Heart right ventricle (tissue), 16 donors: ENCODE measurements around the gene SLC20A1. TPM values are rescaled to one million over a fixed set of nuclear protein-coding genes. Genes with fewer than 3 reads are reported as not detected.

ENCODE experiments used
- ATAC-seq, 8 donors: fragments of 200-7000 bp; cut with Tn5 transposase; one replicate each; pipeline ENCODE4 v1.9.1; 2020; ENCODE audit warnings: mild to moderate bottlenecking in 8 of 8, moderate library complexity in 8 of 8, moderate number of reproducible peaks in 1 of 8
- DNase-seq, 2 donors: peaks; one replicate each; pipeline ENCODE4 v3.0.0-alpha.2; 2020
- H3K27ac ChIP-seq, 10 donors: fragments of 200-600 bp; sonication (generic) in 2 of 10; one replicate each; pipeline versions ENCODE4 v1.5.0 to v1.8.0; 2020 to 2022; ENCODE audit warnings: mild to moderate bottlenecking in 3 of 10
- H3K27me3 ChIP-seq, 7 donors: fragments of 200-600 bp; one replicate each; pipeline ENCODE4 v1.8.0; 2021 to 2022; ENCODE audit warnings: mild to moderate bottlenecking in 2 of 7
- H3K36me3 ChIP-seq, 9 donors: fragments of 200-600 bp; sonication (generic) in 1 of 9; one replicate each; pipeline versions ENCODE4 v1.5.0 to v1.8.0; 2020 to 2022; ENCODE audit warnings: mild to moderate bottlenecking in 2 of 9
- H3K4me1 ChIP-seq, 9 donors: fragments of 200-600 bp; sonication (generic) in 1 of 9; one replicate each; pipeline versions ENCODE4 v1.5.0 to v1.8.0; 2020 to 2022; ENCODE audit warnings: mild to moderate bottlenecking in 4 of 9
- H3K4me3 ChIP-seq, 10 donors: fragments of 200-600 bp; sonication (generic) in 2 of 10; one replicate each; pipeline versions ENCODE4 v1.5.0 to v1.8.0; 2020 to 2022; ENCODE audit warnings: mild to moderate bottlenecking in 7 of 10, moderate library complexity in 2 of 10
- H3K9me3 ChIP-seq, 11 donors: fragments of 200-600 bp in 10 of 11; sonication (generic) in 2 of 11; one replicate each; pipeline versions ENCODE4 v1.5.0 to v1.8.0; 2013 to 2022; ENCODE audit warnings: mild to moderate bottlenecking in 2 of 11, control low read depth in 1 of 11, moderate library complexity in 1 of 11
- WGBS, 2 donors: extraction: QIAGEN DNeasy Blood & Tissue Kit; methylation state at CpG; one replicate each; pipeline ENCODE4 v1.1.7; 2013; ENCODE audit warnings: inconsistent platforms in 1 of 2; 5-methylcytosine and 5-hydroxymethylcytosine counted together
- intact Hi-C, 10 donors: fragments of 100-400 bp; cut with DNase I; formaldehyde crosslinking; loops; one replicate each; pipeline versions ENCODE4 v1.11.1 to v1.14.2; 2022
- polyA plus RNA-seq, 2 donors: library from polyadenylated mRNA; stranded (reverse); fragments of 200-250 nt; gene quantifications; one replicate each; pipeline ENCODE4 v1.2.3, GENCODE V29; 2013
- total RNA-seq, 10 donors: library from RNA; stranded (reverse); fragmentation: NEBNext Ultra II Directional in 3 of 10; extraction: Animal tissue kit (Norgen Biotek cat#: 25700) in 3 of 10; gene quantifications; one replicate each; pipeline versions ENCODE4 v1.2.1 to v1.2.4, GENCODE V29; 2021 to 2023
- TF ChIP-seq, protein P1 (sequence below), 9 donors: fragments of 200-600 bp; sonication (generic) in 2 of 9; IDR thresholded peaks; one replicate each; pipeline versions ENCODE4 v1.5.0 to v1.8.0; 2021 to 2022; ENCODE audit warnings: antibody characterized with exemption in 9 of 9, mild to moderate bottlenecking in 5 of 9, moderate library complexity in 1 of 9
- donor health status: Arrhythmogenic right ventricular cardiomyopathy.
- donor health status: ischemic (EF 13 %, LVEDD 7.1; RV severe dilation, severe dysfunction).
- donor health status: healthy with polysubstance abuse.
- donor health status: DM: no; HTN: yes; CAD: no.
- donor health status: DM: no; HTN: no; CAD: no.
- donor health status: ischemic (EF 25% LVEDD 6.9; RV normal size, moderate dysfunction).
- donor health status: ischemic (EF 25% LVEDD 5.7; RV mildly dilated, moderate dysfunction).
- donor health status: healthy.
- donor health status: DM: yes; HTN: yes; CAD: no.
- donor health status: Ischemic cardiomyopathy.
- donor health status: ischemic (EF 35%, LVEDD 5.7; RV mildly dilated, moderate dysfunction).
- donor health status: nonischemic (EF 11% LVEDD 7.7; RV severe dilation, severe dysfunction).
- donor health status: DM: yes; HTN: yes; CAD: no.
- donor health status: PGD.
- donor health status: ischemic (EF 29% LVEDD 5.4; RV normal size, mild dysfunction).
- donor health status: nonischemic (EF 23%, LVEDD 6.1; RV moderate dilation, normal function).

SLC20A1 gene
- total and polyA plus RNA-seq, 12 donors: 9.9 to 21.3 (median 13.2) TPM

DNA sequence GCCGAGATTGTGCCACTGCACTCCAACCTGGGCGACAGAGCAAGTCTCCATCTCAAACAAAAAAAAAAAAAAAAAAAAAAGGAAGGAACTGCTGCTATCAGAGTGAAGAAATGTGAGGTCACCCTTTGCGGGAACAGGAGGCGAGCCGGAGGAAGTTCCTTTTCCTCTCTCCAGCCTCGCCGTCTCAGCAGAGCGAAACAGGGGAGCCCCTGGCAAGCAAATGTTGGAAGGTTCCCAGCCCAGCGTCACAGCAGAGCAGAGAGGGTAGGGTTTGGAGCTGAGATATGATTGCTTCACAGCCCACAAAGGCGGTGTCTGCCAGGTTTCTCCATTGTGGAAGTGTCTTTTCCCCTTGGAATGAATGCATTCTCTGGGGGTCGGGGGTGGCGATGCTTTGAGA, 28.5 kb downstream of the SLC20A1 start:
- TF ChIP-seq, protein P1, sequence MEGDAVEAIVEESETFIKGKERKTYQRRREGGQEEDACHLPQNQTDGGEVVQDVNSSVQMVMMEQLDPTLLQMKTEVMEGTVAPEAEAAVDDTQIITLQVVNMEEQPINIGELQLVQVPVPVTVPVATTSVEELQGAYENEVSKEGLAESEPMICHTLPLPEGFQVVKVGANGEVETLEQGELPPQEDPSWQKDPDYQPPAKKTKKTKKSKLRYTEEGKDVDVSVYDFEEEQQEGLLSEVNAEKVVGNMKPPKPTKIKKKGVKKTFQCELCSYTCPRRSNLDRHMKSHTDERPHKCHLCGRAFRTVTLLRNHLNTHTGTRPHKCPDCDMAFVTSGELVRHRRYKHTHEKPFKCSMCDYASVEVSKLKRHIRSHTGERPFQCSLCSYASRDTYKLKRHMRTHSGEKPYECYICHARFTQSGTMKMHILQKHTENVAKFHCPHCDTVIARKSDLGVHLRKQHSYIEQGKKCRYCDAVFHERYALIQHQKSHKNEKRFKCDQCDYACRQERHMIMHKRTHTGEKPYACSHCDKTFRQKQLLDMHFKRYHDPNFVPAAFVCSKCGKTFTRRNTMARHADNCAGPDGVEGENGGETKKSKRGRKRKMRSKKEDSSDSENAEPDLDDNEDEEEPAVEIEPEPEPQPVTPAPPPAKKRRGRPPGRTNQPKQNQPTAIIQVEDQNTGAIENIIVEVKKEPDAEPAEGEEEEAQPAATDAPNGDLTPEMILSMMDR (IDR thresholded peaks at IDR 0.05): no peak
- Histone ChIP-seq H3K36me3 (no peaks in the 10 kb centered on the region), H3K27ac (peak overlapping the region in 4 of 10 donors; percentile 39 to 82 (median 54)), H3K4me3 (peak overlapping the region in 1 of 10 donors; percentile 27), H3K9me3 (no peaks in the 10 kb centered on the region), H3K27me3 (no peaks in the 10 kb centered on the region), H3K4me1 (peaks cover 0 to 25% (median 4%) of the 10 kb centered on the region in 9 donors)
- intact Hi-C loops: no loop called here
- ATAC-seq: peak; percentile 88 to 97 (median 93)
- peak; percentile 70 to 84 for DNase-seq
- 36 to 55% methylated on average over 12 of the region's 12 CpGs for WGBS, 2 donors

DNA sequence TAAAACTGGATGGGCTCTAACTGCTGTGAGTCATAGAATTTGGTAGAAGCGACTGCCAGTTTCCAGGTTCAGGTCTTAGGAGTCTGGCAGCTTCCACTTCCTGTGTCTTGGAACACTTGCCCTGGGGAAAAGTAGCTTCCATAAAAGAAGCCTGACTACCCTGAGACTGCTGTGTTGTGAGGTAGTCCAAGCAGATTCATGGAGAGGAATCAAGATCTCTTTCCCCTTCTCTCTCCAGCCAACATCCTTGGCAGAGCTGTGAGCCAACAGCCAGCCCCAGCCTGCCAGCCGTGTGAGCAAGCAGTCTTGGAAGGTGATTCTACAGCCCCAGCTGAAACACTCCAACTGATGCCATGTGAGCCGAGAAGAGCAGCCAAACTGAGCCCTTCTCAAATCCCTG, 33.7 kb downstream of the SLC20A1 start:
- TF ChIP-seq, protein P1 (IDR thresholded peaks at IDR 0.05): no peak

DNA sequence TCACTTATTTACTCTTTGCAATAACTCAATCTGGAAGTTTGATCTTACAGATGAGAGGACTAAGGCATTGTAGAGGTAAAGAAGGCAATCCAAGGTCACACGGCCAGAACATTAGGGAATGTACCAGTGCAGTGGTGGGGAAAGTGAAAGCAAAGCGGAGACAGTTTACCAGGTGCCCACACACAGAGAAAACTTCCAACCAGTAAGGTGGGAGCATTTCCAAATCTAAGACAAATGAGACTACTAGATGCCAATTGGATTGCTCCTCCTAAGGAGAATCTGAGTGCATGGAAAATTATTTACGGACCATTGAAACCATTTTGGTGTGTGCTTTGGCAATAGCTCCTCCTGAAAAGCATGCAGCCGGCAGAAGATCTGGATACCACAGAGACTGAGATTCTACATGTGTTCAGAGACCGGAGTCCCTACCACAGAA, 34.9 kb downstream of the SLC20A1 start:
- ATAC-seq (no peak), DNase-seq (no peak)
- Histone ChIP-seq H3K9me3 (no peaks in the 10 kb centered on the region), H3K4me3 (no peak overlapping the region), H3K36me3 (no peaks in the 10 kb centered on the region), H3K27me3 (no peaks in the 10 kb centered on the region), H3K4me1 (peaks cover 0 to 37% (median 0%) of the 10 kb centered on the region in 9 donors), H3K27ac (no peak overlapping the region)
- intact Hi-C loops: loop anchor here in 1 of 10 donors (10.0 kb wide), 1 partner anchor 56 kb away; no protein-coding TSS in a partner anchor
- TF ChIP-seq, protein P1 (IDR thresholded peaks at IDR 0.05): no peak
- whole genome bisulfite sequencing, 2 donors: 89% methylated on average over 5 of the region's 5 CpGs

More for the DNA sequence above, 33.7 kb downstream of the SLC20A1 start:
- no peaks in the 10 kb centered on the region for H3K9me3 ChIP-seq
- DNase-seq (no peak), ATAC-seq (peak in 2 of 8 donors; percentile 16 to 69)
- H3K27me3 ChIP-seq: no peaks in the 10 kb centered on the region
- no peak overlapping the region for H3K27ac ChIP-seq
- peaks cover 0 to 42% (median 3%) of the 10 kb centered on the region in 9 donors for H3K4me1 ChIP-seq
- 37 to 51% methylated on average over 3 of the region's 3 CpGs for WGBS, 2 donors
- H3K36me3 ChIP-seq: no peaks in the 10 kb centered on the region
- intact Hi-C loops: no loop called here
- H3K4me3 ChIP-seq: no peak overlapping the region

DNA sequence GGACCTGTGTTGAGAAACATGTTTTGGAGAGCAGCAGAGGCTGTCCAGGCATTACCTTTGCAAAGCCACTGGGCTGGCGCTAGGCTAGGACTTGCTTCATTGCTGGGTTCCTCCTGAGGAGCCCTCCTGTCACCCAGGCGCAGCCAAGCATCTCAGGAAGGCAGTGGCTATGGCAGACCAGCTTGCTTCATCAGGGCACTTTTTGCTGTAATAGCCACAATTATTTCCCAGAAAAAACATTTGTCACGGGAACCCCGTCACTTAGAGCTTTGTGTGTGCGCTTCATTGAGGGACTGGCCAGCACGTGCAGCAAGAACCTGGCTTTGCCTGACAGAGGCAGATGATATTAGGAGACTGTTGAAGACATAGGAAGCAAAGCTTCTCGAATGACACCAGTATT, 36.4 kb downstream of the SLC20A1 start:
- intact Hi-C loops: loop anchor here in 1 of 10 donors (10.0 kb wide), 1 partner anchor 57 kb away; no protein-coding TSS in a partner anchor
- 81% methylated on average over 7 of the region's 7 CpGs for WGBS, 2 donors
- H3K4me1 ChIP-seq: peaks cover 0 to 46% (median 0%) of the 10 kb centered on the region in 9 donors
- H3K4me3 ChIP-seq: no peak overlapping the region
- no peak overlapping the region for H3K27ac ChIP-seq
- ATAC-seq: no peak
- no peak for DNase-seq
- TF ChIP-seq, protein P1 (IDR thresholded peaks at IDR 0.05): no peak
- H3K9me3 ChIP-seq: no peaks in the 10 kb centered on the region
- no peaks in the 10 kb centered on the region for H3K36me3 ChIP-seq
- no peaks in the 10 kb centered on the region for H3K27me3 ChIP-seq
